Transverse colon (tissue), 4 donors: ENCODE data around the gene C9orf50.

Experiments used
- EP300 ChIP-seq: sonication (generic); formaldehyde crosslinking; IDR thresholded peaks from one replicate; pipeline ENCODE4 v1.6.1; 2017; ENCODE audit warnings: antibody characterized with exemption, low read depth
- POLR2A ChIP-seq: fragments of 450-650 bp; IDR thresholded peaks from one replicate; pipeline ENCODE4 v1.6.1; 2016; ENCODE audit warnings: antibody characterized with exemption, mild to moderate bottlenecking, moderate library complexity
- POLR2AphosphoS5 ChIP-seq, 3 donors: sonication (generic); formaldehyde crosslinking; IDR thresholded peaks; one replicate each; pipeline ENCODE4 v1.6.1; 2016; ENCODE audit warnings: antibody characterized with exemption in 3 of 3
- TF ChIP-seq, protein P1 (sequence below), 5 experiments: fragments of 200-600 bp in 3 of 5; fragments of 450-650 bp in 2 of 5; sonication (generic) in 3 of 5; IDR thresholded peaks; 1 replicate in 2 of 5; 2 replicates in 3 of 5; pipeline ENCODE4 v1.5.1; 2016 to 2017; ENCODE audit warnings: antibody characterized with exemption in 5 of 5, inconsistent platforms in 3 of 5, mild to moderate bottlenecking in 2 of 5, moderate library complexity in 1 of 5

DNA sequence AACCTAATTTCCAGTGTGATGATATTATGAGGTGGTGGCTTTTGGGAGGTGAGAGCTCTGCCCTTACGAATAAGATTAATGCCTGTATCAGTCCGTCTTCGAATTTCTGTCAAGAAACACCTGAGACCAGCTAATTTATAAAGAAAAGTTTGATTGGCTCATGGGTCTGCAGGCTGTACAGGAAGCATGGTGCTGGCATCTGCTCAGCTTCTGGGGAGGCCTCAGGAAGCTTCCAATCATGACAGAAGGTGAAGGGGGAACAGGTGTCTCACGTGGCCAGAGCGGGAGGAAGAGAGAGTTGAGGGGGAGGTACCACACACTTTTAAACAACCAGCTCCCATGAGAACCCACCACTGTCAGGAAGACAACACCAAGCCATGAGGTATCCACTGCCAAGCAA, 46.9 kb downstream of the C9orf50 start:
- TF ChIP-seq, protein P1, sequence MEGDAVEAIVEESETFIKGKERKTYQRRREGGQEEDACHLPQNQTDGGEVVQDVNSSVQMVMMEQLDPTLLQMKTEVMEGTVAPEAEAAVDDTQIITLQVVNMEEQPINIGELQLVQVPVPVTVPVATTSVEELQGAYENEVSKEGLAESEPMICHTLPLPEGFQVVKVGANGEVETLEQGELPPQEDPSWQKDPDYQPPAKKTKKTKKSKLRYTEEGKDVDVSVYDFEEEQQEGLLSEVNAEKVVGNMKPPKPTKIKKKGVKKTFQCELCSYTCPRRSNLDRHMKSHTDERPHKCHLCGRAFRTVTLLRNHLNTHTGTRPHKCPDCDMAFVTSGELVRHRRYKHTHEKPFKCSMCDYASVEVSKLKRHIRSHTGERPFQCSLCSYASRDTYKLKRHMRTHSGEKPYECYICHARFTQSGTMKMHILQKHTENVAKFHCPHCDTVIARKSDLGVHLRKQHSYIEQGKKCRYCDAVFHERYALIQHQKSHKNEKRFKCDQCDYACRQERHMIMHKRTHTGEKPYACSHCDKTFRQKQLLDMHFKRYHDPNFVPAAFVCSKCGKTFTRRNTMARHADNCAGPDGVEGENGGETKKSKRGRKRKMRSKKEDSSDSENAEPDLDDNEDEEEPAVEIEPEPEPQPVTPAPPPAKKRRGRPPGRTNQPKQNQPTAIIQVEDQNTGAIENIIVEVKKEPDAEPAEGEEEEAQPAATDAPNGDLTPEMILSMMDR (IDR thresholded peaks at IDR 0.05) = no peak
- no peak for TF ChIP-seq POLR2A
- no peak for TF ChIP-seq POLR2AphosphoS5 (IDR thresholded peaks at IDR 0.05)
- TF ChIP-seq EP300 = no peak
